NOMO-1 (cell line): ENCODE measurements around the gene SCO1.
"Not testable (repeated sequence)": the region's sequence is repeated elsewhere in the genome, so short reads cannot be mapped to it uniquely, and the experiment has no call there.

Experiments
- DNase-seq, 2 experiments: peaks; one replicate each; lab custom pipeline; 2025; ENCODE audit not compliant: unreplicated experiment in 2 of 2; lab: John Stamatoyannopoulos, UW

Gene SCO1

GRCh38 chr17:10727192-10727591 lies 29.9 kb upstream of the SCO1 start:
- no peak for DNase-seq

GRCh38 chr17:10726196-10726595 lies 28.9 kb upstream of the SCO1 start:
- DNase-seq, result no peak

GRCh38 chr17:10725262-10725661 lies 27.9 kb upstream of the SCO1 start:
- no peak for DNase-seq

- DNase-seq, result no peak
Measured at GRCh38 chr17:10724546-10725195, 27.3 kb upstream of the SCO1 start.

- DNase-seq, result no peak
Measured at GRCh38 chr17:10718547-10718946, 21.2 kb upstream of the SCO1 start.

GRCh38 chr17:10716218-10716617 lies 18.9 kb upstream of the SCO1 start:
- no peak for DNase-seq

GRCh38 chr17:10713318-10713717 lies 16.0 kb upstream of the SCO1 start:
- no peak for DNase-seq

GRCh38 chr17:10705727-10706126 lies 8.4 kb upstream of the SCO1 start:
- no peak for DNase-seq

- DNase-seq, result no peak
Measured at GRCh38 chr17:10702574-10702973, 5.2 kb upstream of the SCO1 start.

GRCh38 chr17:10699856-10700255 lies 2.5 kb upstream of the SCO1 start:
- DNase-seq, result no peak

GRCh38 chr17:10698096-10698818 lies 924 bp upstream of the SCO1 start:
- peak in 1 of 2 experiments; percentile 10 for DNase-seq

- DNase-seq, result not testable (repeated sequence)
Measured at GRCh38 chr17:10695875-10696407, 1.4 kb downstream of the SCO1 start.

- no peak for DNase-seq
Measured at GRCh38 chr17:10687499-10687898, 9.8 kb downstream of the SCO1 start.

GRCh38 chr17:10683853-10684252 lies 13.5 kb downstream of the SCO1 start:
- peak in 1 of 2 experiments; percentile 2 for DNase-seq

- no peak for DNase-seq
Measured at GRCh38 chr17:10681866-10682446, 15.4 kb downstream of the SCO1 start.

- DNase-seq, result no peak
Measured at GRCh38 chr17:10674704-10675103, 22.6 kb downstream of the SCO1 start.

GRCh38 chr17:10673312-10673711 lies 24.0 kb downstream of the SCO1 start:
- DNase-seq, result no peak

GRCh38 chr17:10668775-10669174 lies 28.6 kb downstream of the SCO1 start:
- no peak for DNase-seq

GRCh38 chr17:10666906-10667305 lies 30.4 kb downstream of the SCO1 start:
- no peak for DNase-seq

- no peak for DNase-seq
Measured at GRCh38 chr17:10664571-10664970, 32.8 kb downstream of the SCO1 start.

GRCh38 chr17:10663231-10663630 lies 34.1 kb downstream of the SCO1 start:
- no peak for DNase-seq

GRCh38 chr17:10661437-10661836 lies 35.9 kb downstream of the SCO1 start:
- DNase-seq, result no peak
